H9 (cell line): ENCODE results near the gene SLC25A40. TPM values are rescaled to one million over a fixed set of nuclear protein-coding genes. Genes with fewer than 3 reads are reported as not detected.
A peak's percentile ranks its signal among the peaks of the same experiment; 100 is the strongest.

Source experiments
- DNase-seq: peaks from one replicate; pipeline ENCODE4 v3.0.0-alpha.2; 2017
- H2AFZ ChIP-seq: one replicate; pipeline ENCODE4 v1.6.1; 2013; ENCODE audit warnings: mild to moderate bottlenecking, low read length, control low read depth, moderate library complexity
- H2AK5ac ChIP-seq: 2 replicates; pipeline ENCODE4 v1.6.1; 2013; ENCODE audit warnings: low read length, control low read depth, mixed read lengths; ENCODE audit not compliant: insufficient read length
- H2BK120ac ChIP-seq: one replicate; pipeline ENCODE4 v1.6.1; 2013; ENCODE audit warnings: low read depth, mild to moderate bottlenecking, low read length, control low read depth, inconsistent platforms; ENCODE audit not compliant: poor library complexity, severe bottlenecking
- H2BK12ac ChIP-seq: 2 replicates; pipeline ENCODE4 v1.6.1; 2013; ENCODE audit warnings: low read length, control low read depth, mixed read lengths, low read depth; ENCODE audit not compliant: insufficient read length
- H2BK15ac ChIP-seq: 2 replicates; pipeline ENCODE4 v1.6.1; 2013; ENCODE audit warnings: low read depth, low read length, control low read depth
- H2BK20ac ChIP-seq: one replicate; pipeline ENCODE4 v1.6.1; 2013; ENCODE audit warnings: low read depth, mild to moderate bottlenecking, low read length, control low read depth, inconsistent platforms; ENCODE audit not compliant: poor library complexity, severe bottlenecking
- H2BK5ac ChIP-seq: 2 replicates; pipeline ENCODE4 v1.6.1; 2013; ENCODE audit warnings: low read length, control low read depth, mixed read lengths; ENCODE audit not compliant: insufficient read length
- H3K14ac ChIP-seq: 2 replicates; pipeline ENCODE4 v1.6.1; 2013; ENCODE audit warnings: low read length, control low read depth; ENCODE audit not compliant: insufficient read depth
- H3K18ac ChIP-seq: 2 replicates; pipeline ENCODE4 v1.6.1; 2013; ENCODE audit warnings: low read depth, mild to moderate bottlenecking, mixed read lengths, low read length, control low read depth; ENCODE audit not compliant: insufficient read length
- H3K23ac ChIP-seq: 2 replicates; pipeline ENCODE4 v1.6.1; 2013; ENCODE audit warnings: low read length, control low read depth, mixed read lengths, low read depth; ENCODE audit not compliant: insufficient read length
- H3K23me2 ChIP-seq: 2 replicates; pipeline ENCODE4 v1.6.1; 2013; ENCODE audit warnings: low read depth, mild to moderate bottlenecking, mixed read lengths, low read length, control low read depth; ENCODE audit not compliant: insufficient read length, poor library complexity, severe bottlenecking
- H3K27ac ChIP-seq: 2 replicates; pipeline ENCODE4 v1.5.1; 2013; ENCODE audit warnings: low read length, control low read depth, mixed read lengths, low read depth; ENCODE audit not compliant: insufficient read length
- H3K27me3 ChIP-seq: 2 replicates; pipeline ENCODE4 v1.6.1; 2013; ENCODE audit warnings: low read length, control low read depth, inconsistent platforms; ENCODE audit not compliant: insufficient read depth
- H3K4ac ChIP-seq: 2 replicates; pipeline ENCODE4 v1.6.1; 2013; ENCODE audit warnings: low read depth, mild to moderate bottlenecking, control low read depth, inconsistent platforms, low read length, moderate library complexity
- H3K4me1 ChIP-seq: 2 replicates; pipeline ENCODE4 v1.6.1; 2013; ENCODE audit warnings: low read length, control low read depth, inconsistent platforms; ENCODE audit not compliant: insufficient read depth
- H3K4me2 ChIP-seq: 2 replicates; pipeline ENCODE4 v1.6.1; 2013; ENCODE audit warnings: low read length, control low read depth, mixed read lengths; ENCODE audit not compliant: insufficient read length, insufficient read depth
- H3K56ac ChIP-seq: 2 replicates; pipeline ENCODE4 v1.6.1; 2013; ENCODE audit warnings: low read depth, mild to moderate bottlenecking, mixed read lengths, low read length, control low read depth; ENCODE audit not compliant: insufficient read length
- H3K79me1 ChIP-seq: 2 replicates; pipeline ENCODE4 v1.6.1; 2013; ENCODE audit warnings: low read depth, mild to moderate bottlenecking, moderate library complexity, low read length, control low read depth, inconsistent platforms; ENCODE audit not compliant: insufficient read depth, poor library complexity, severe bottlenecking
- H3K79me2 ChIP-seq: 2 replicates; pipeline ENCODE4 v1.6.1; 2013; ENCODE audit warnings: low read length, control low read depth, inconsistent platforms; ENCODE audit not compliant: insufficient read depth
- H3K9ac ChIP-seq: 2 replicates; pipeline ENCODE4 v1.6.1; 2013; ENCODE audit warnings: low read length, control low read depth, mixed read lengths; ENCODE audit not compliant: insufficient read length; ENCODE audit errors: extremely low read depth
- H3K9me3 ChIP-seq: one replicate; pipeline ENCODE4 v1.6.1; 2013; ENCODE audit warnings: low read depth, low read length, inconsistent platforms; ENCODE audit not compliant: control insufficient read depth
- H3T11ph ChIP-seq: one replicate; pipeline ENCODE4 v1.6.1; 2013; ENCODE audit warnings: mild to moderate bottlenecking, low read length, control low read depth, inconsistent platforms
- H4K20me1 ChIP-seq: one replicate; pipeline ENCODE4 v1.6.1; 2013; ENCODE audit not compliant: control insufficient read depth, insufficient read length, insufficient read depth
- H4K5ac ChIP-seq: 2 replicates; pipeline ENCODE4 v1.6.1; 2013; ENCODE audit warnings: low read depth, mild to moderate bottlenecking, mixed read lengths, low read length, control low read depth; ENCODE audit not compliant: insufficient read length
- H4K8ac ChIP-seq: replicated peaks from 2 replicates; pipeline ENCODE4 v1.6.1; 2013; ENCODE audit warnings: low read length, control low read depth, mixed read lengths, low read depth; ENCODE audit not compliant: insufficient read length
- H4K91ac ChIP-seq: 2 replicates; pipeline ENCODE4 v1.6.1; 2013; ENCODE audit warnings: low read depth, mild to moderate bottlenecking, moderate library complexity, mixed read lengths, low read length, control low read depth; ENCODE audit not compliant: insufficient read length
- H3K27ac Mint-ChIP-seq, 3 experiments: 2 replicates in 2 of 3; 3 replicates in 1 of 3; pipeline ENCODE4 v1.8.0; 2020 to 2021; ENCODE audit warnings: mixed read lengths in 3 of 3, mild to moderate bottlenecking in 1 of 3, moderate library complexity in 1 of 3
- H3K27me3 Mint-ChIP-seq: 2 replicates; pipeline ENCODE4 v1.8.0; 2021; ENCODE audit warnings: low read depth, mild to moderate bottlenecking, moderate library complexity, mixed read lengths
- H3K36me3 Mint-ChIP-seq, 3 experiments: 2 replicates in 2 of 3; 3 replicates in 1 of 3; pipeline ENCODE4 v1.8.0; 2020 to 2021; ENCODE audit warnings: low read depth in 3 of 3, mixed read lengths in 3 of 3; ENCODE audit not compliant: insufficient read depth in 1 of 3
- H3K4me1 Mint-ChIP-seq, 2 experiments: 2 replicates each; pipeline ENCODE4 v1.8.0; 2020; ENCODE audit warnings: mixed read lengths in 2 of 2
- H3K4me3 Mint-ChIP-seq, 2 experiments: 2 replicates in 1 of 2; 3 replicates in 1 of 2; pipeline ENCODE4 v1.8.0; 2020 to 2021; ENCODE audit warnings: mild to moderate bottlenecking in 2 of 2, mixed read lengths in 2 of 2, moderate library complexity in 1 of 2
- H3K9me3 Mint-ChIP-seq, 2 experiments: 2 replicates in 1 of 2; 3 replicates in 1 of 2; pipeline ENCODE4 v1.8.0; 2020; ENCODE audit warnings: mild to moderate bottlenecking in 2 of 2, mixed read lengths in 2 of 2, moderate library complexity in 1 of 2
- CTCF ChIP-seq: fragments of 200-600 bp; sonication (generic); conservative IDR thresholded peaks from 3 replicates; pipeline ENCODE4 v1.8.0; 2021; ENCODE audit warnings: antibody characterized with exemption, mild to moderate bottlenecking
- WGBS: extraction: QIAGEN DNeasy Blood & Tissue Kit; methylation state at CpG from one replicate; pipeline ENCODE4 v1.1.7; 2013; ENCODE audit warnings: missing lambda C conversion rate, low lambda C conversion rate, mixed read lengths; ENCODE audit not compliant: insufficient read length; ENCODE audit errors: extremely low coverage; 5-methylcytosine and 5-hydroxymethylcytosine counted together
- total RNA-seq: library from RNA; stranded (reverse); gene quantifications from 2 replicates; pipeline ENCODE4 v1.2.1, GENCODE V29; 2021

Gene SLC25A40
- total RNA-seq, 1 experiment from 2014 or later = 10.4 TPM

- Histone ChIP-seq H3K27ac (no peak overlapping the region), H2AFZ (peak overlapping the region; percentile 53), H4K8ac (no peak overlapping the region), H2AK5ac (no peak overlapping the region), H3K79me2 (no peaks in the 10 kb centered on the region), H3K27me3 (no peaks in the 10 kb centered on the region), H3K9ac (no peak overlapping the region), H4K91ac (no peak overlapping the region), H3K9me3 (no peaks in the 10 kb centered on the region), H3T11ph (no peak overlapping the region), H2BK12ac (no peak overlapping the region), H3K14ac (no peak overlapping the region), H2BK15ac (no peak overlapping the region), H3K4me1 (no peaks in the 10 kb centered on the region), H3K4ac (no peak overlapping the region), H3K18ac (no peak overlapping the region), H3K23ac (no peak overlapping the region), H3K4me2 (no peak overlapping the region), H2BK20ac (no peak overlapping the region), H3K23me2 (no peaks in the 10 kb centered on the region), H3K79me1 (no peaks in the 10 kb centered on the region), H4K5ac (no peak overlapping the region), H4K20me1 (no peaks in the 10 kb centered on the region), H2BK120ac (no peak overlapping the region), H2BK5ac (no peak overlapping the region), H3K56ac (no peak overlapping the region)
- H3K27me3 Mint-ChIP-seq = no peaks in the 10 kb centered on the region
- H3K36me3 Mint-ChIP-seq = no peaks in the 10 kb centered on the region
- no CpG with 5 or more reads among the region's 1 CpG for WGBS
- no peak for DNase-seq
- H3K27ac Mint-ChIP-seq = peak overlapping the region in 1 of 3 experiments; percentile 96; a peak in 3 of 7 replicates
- no peaks in the 10 kb centered on the region for H3K9me3 Mint-ChIP-seq
- TF ChIP-seq CTCF = no peak
- H3K4me1 Mint-ChIP-seq = peaks cover 9% of the 10 kb centered on the region in 2 experiments
- no peak overlapping the region for H3K4me3 Mint-ChIP-seq
These were observed 66.0 kb downstream of the SLC25A40 start for GRCh38 chr7:87810130-87810529.
